Osteoblast (primary cell): Measurements from ENCODE around the gene ZC3H12D. TPM values are rescaled to one million over a fixed set of nuclear protein-coding genes. Genes with fewer than 3 reads are reported as not detected.

ENCODE experiments used
- DNase-seq: peaks from one replicate; pipeline ENCODE4 v3.0.0; 2011; ENCODE audit warnings: low spot score, mixed read lengths; ENCODE audit not compliant: insufficient read length; ENCODE audit errors: missing footprints
- H2AFZ ChIP-seq: 2 replicates; pipeline ENCODE4 v1.6.0; 2011; ENCODE audit warnings: mild to moderate bottlenecking, low read length
- H3K27ac ChIP-seq: 2 replicates; pipeline ENCODE4 v1.5.1; 2011; ENCODE audit warnings: mild to moderate bottlenecking, low read depth, low read length, moderate library complexity
- H3K27me3 ChIP-seq: 2 replicates; pipeline ENCODE4 v1.6.0; 2012; ENCODE audit warnings: mild to moderate bottlenecking, control low read depth, inconsistent platforms, low read length, moderate library complexity; ENCODE audit not compliant: insufficient read depth
- H3K36me3 ChIP-seq: 2 replicates; pipeline ENCODE4 v1.5.1; 2011; ENCODE audit warnings: mild to moderate bottlenecking, low read length, control low read depth, moderate library complexity; ENCODE audit not compliant: insufficient read depth
- H3K4me1 ChIP-seq: 2 replicates; pipeline ENCODE4 v1.5.1; 2011; ENCODE audit warnings: mild to moderate bottlenecking, low read length, control low read depth, moderate library complexity; ENCODE audit not compliant: insufficient read depth
- H3K4me2 ChIP-seq: 2 replicates; pipeline ENCODE4 v1.6.0; 2011; ENCODE audit warnings: mild to moderate bottlenecking, low read length; ENCODE audit not compliant: insufficient read depth
- H3K4me3 ChIP-seq: fragments of 200-600 bp; sonication (generic); 3 replicates; pipeline ENCODE4 v1.5.1; 2012; ENCODE audit warnings: mild to moderate bottlenecking, low read length, inconsistent platforms; ENCODE audit not compliant: insufficient read depth
- H3K79me2 ChIP-seq: 2 replicates; pipeline ENCODE4 v1.6.0; 2012; ENCODE audit warnings: mild to moderate bottlenecking, low read length, control low read depth, inconsistent platforms; ENCODE audit not compliant: insufficient read depth
- H3K9me3 ChIP-seq: 2 replicates; pipeline ENCODE4 v1.5.1; 2011; ENCODE audit warnings: low read depth, low read length, control low read depth
- H4K20me1 ChIP-seq: 2 replicates; pipeline ENCODE4 v1.6.0; 2012; ENCODE audit warnings: mild to moderate bottlenecking, low read length, control low read depth; ENCODE audit not compliant: insufficient read depth
- CTCF ChIP-seq: IDR thresholded peaks from 2 replicates; pipeline ENCODE4 v1.5.1; 2011; ENCODE audit warnings: mild to moderate bottlenecking, low read depth, low read length, moderate library complexity; ENCODE audit errors: extremely low read depth
- total RNA-seq: library from RNA; depleted of rRNA; stranded (reverse); fragments of >200 nt; gene quantifications from 2 replicates; pipeline ENCODE4 v1.2.3, GENCODE V29; 2012

ZC3H12D gene
- total RNA-seq, 1 donor: under 0.01 TPM

DNA sequence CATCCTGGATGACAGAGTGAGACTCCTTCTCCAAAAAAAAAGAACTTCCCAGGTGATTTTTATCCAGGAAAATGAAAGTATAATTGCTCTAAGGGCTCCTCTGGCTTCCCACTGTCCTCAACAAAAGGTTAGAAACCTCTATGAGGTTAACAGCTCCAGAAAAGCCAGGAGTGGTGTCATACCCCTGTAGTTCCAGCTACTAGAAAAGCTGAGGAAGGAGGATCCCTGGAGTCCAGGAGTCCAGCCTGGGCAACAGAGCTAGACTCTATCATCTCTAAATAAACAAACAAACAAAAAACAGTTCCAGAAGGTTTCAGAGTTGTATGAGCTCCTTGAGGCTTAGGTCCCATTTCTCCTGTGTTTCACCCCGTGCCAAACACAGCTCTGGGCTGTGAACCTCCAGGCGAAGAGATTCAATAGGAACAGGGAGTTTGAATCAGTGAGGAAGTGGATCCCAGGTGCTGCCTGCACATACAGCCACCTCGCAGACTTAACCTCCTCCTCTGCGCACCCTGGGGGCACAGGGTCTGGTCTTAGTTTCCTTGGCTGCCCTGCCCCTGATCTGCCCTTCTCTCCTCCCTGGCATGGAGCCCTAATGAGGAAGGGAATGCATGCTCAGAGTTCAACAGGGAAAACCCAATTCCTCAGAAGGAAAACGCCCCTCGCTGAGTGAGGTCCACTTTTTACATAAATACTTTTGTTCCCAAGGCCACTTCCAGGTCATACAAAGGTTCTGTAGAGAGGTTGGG is 31.0 kb downstream of the ZC3H12D start:
- Histone ChIP-seq H2AFZ (no peak overlapping the region), H3K4me2 (peak overlapping the region; percentile 10), H3K4me3 (no peak overlapping the region), H3K36me3 (no peaks in the 10 kb centered on the region), H4K20me1 (no peaks in the 10 kb centered on the region), H3K27me3 (peaks cover 17% of the 10 kb centered on the region), H3K27ac (no peak overlapping the region), H3K79me2 (no peaks in the 10 kb centered on the region), H3K4me1 (peaks cover 19% of the 10 kb centered on the region), H3K9me3 (no peaks in the 10 kb centered on the region)
- no peak for TF ChIP-seq CTCF
- peak; percentile 10 for DNase-seq

DNA sequence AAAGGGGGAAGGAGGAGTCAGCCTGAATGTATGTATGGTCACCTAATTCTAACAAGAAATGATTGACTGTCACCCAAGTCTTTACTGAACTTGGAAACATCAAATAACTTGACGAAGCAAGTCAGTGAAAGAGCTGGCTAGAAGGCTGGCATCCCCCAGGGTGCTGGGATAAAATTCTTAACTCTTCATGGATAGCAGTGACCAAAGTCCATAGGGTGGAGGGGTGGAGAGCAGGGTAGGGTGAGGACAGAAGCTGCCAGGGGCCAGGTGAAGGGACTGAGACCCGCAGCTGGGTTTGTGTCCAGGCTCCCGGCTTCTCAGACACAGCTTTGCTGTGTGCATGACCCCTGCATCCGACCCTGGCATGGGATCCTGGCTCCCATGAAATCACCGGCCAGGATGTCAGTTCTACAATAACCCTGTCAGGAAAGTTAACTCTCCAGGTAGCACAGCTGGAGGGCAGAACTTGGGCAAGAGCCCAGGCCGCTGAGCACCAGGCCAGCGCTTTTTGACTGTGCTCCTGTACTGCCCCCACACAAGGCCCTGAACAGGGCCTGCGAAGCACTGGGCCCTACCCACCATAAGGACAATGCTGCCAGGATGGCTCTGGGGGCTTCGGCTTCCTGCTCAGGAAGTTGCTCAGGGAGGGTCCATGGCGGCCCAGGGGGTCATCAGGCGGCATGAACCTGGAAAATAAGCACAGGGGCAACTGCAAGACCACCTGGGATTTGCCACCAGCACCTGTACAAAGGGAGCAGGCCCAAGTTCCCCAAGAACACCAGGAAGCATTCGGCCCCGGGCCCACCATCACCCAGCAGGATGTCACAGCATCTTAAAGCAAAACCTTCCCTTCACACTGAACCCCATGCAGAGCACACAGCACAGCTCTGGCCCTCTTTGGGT is 32.5 kb downstream of the ZC3H12D start:
- no peak overlapping the region for H3K27ac ChIP-seq
- H3K36me3 ChIP-seq: no peaks in the 10 kb centered on the region
- H3K9me3 ChIP-seq: no peaks in the 10 kb centered on the region
- no peak for DNase-seq
- H3K4me1 ChIP-seq: peaks cover 19% of the 10 kb centered on the region
- TF ChIP-seq CTCF: no peak
- H3K4me3 ChIP-seq: no peak overlapping the region
- no peaks in the 10 kb centered on the region for H3K79me2 ChIP-seq
- H2AFZ ChIP-seq: no peak overlapping the region
- no peak overlapping the region for H3K4me2 ChIP-seq
- no peaks in the 10 kb centered on the region for H4K20me1 ChIP-seq
- peaks cover 17% of the 10 kb centered on the region for H3K27me3 ChIP-seq

DNA sequence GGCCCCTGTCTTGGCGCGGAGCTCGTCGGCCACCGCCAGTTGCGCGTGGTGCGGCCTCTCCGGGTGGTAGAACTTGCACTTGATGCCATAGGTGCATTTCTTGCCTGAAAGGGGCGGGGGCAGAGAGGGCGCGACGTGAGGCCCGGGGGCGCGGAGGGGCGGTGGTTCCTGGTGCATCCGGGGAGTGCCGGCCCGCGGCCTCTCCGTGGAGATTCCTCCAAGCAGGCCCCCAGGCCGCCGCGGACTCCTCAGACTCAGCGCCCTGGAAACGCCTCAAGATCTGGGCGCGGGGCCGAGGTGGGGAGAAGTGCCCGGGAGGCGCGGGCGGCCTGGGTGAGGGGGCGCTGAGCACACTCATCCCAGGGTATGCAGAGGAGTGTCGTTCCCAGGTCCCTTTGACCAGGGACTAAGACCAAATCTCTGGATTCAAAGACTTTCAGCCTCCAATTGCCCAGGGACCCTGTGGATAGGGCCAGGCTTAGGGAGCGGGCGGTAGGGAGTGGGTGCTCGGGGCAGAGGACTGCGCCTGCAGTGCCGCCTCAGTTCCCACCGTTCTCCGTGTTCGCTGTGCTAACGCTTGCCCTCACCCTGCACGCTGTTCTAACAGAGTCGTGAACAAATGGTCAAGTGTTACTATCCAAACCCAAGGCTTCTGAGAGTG is 33.3 kb downstream of the ZC3H12D start:
- H3K9me3 ChIP-seq: no peaks in the 10 kb centered on the region
- H3K79me2 ChIP-seq: no peaks in the 10 kb centered on the region
- H3K4me2 ChIP-seq: peak overlapping the region; percentile 73
- H2AFZ ChIP-seq: no peak overlapping the region
- H3K4me3 ChIP-seq: peak overlapping the region; percentile 63
- no peaks in the 10 kb centered on the region for H3K36me3 ChIP-seq
- H3K4me1 ChIP-seq: peaks cover 19% of the 10 kb centered on the region
- no peaks in the 10 kb centered on the region for H4K20me1 ChIP-seq
- no peak overlapping the region for H3K27ac ChIP-seq
- H3K27me3 ChIP-seq: peaks cover 19% of the 10 kb centered on the region
- TF ChIP-seq CTCF: no peak
- DNase-seq: peak; percentile 84
